ENCODE results near the gene GSTM5. TPM values are rescaled to one million over a fixed set of nuclear protein-coding genes. Genes with fewer than 3 reads are reported as not detected.

The GSTM5 gene
- total RNA-seq, 6 experiments from 2014 or later: 0.19 to 0.54 (median 0.31) TPM; not detected in 1

- ATAC-seq: peak in 1 of 4 donors; percentile 9
- no peaks in the 10 kb centered on the region for H3K36me3 ChIP-seq
- no peaks in the 10 kb centered on the region for H3K4me1 ChIP-seq
- H3K27ac ChIP-seq: no peak overlapping the region
- no peaks in the 10 kb centered on the region for H3K27me3 ChIP-seq
- H3K4me3 ChIP-seq: no peak overlapping the region
- no peak for DNase-seq
- H3K9me3 ChIP-seq: no peaks in the 10 kb centered on the region
- 46% methylated on average over 5 of the region's 22 CpGs for WGBS (ENCODE audit: insufficient coverage, low coverage, low lambda C conversion rate, missing lambda C conversion rate)
- intact Hi-C loops (cut with DNase I): no loop called here
- no peak for TF ChIP-seq CTCF (IDR thresholded peaks at IDR 0.05)
- no peak for TF ChIP-seq POLR2A (IDR thresholded peaks at IDR 0.05)
Observed at GRCh38 chr1:109712321-109712864, 342 bp downstream of the GSTM5 start.

GRCh38 chr1:109713636-109714035 is 1.6 kb downstream of the GSTM5 start:
- no peak overlapping the region for H3K4me3 ChIP-seq
- 100% methylated on average over 1 of the region's 5 CpGs for WGBS (ENCODE audit: insufficient coverage, low coverage, low lambda C conversion rate, missing lambda C conversion rate)
- H3K36me3 ChIP-seq: no peaks in the 10 kb centered on the region
- H3K4me1 ChIP-seq: no peaks in the 10 kb centered on the region
- no peaks in the 10 kb centered on the region for H3K9me3 ChIP-seq
- no peaks in the 10 kb centered on the region for H3K27me3 ChIP-seq
- DNase-seq (no peak), ATAC-seq (no peak)
- no peak overlapping the region for H3K27ac ChIP-seq
- TF ChIP-seq POLR2A (IDR thresholded peaks at IDR 0.05) (no peak), CTCF (IDR thresholded peaks at IDR 0.05) (no peak)
- intact Hi-C loops (cut with DNase I): no loop called here

DNA sequence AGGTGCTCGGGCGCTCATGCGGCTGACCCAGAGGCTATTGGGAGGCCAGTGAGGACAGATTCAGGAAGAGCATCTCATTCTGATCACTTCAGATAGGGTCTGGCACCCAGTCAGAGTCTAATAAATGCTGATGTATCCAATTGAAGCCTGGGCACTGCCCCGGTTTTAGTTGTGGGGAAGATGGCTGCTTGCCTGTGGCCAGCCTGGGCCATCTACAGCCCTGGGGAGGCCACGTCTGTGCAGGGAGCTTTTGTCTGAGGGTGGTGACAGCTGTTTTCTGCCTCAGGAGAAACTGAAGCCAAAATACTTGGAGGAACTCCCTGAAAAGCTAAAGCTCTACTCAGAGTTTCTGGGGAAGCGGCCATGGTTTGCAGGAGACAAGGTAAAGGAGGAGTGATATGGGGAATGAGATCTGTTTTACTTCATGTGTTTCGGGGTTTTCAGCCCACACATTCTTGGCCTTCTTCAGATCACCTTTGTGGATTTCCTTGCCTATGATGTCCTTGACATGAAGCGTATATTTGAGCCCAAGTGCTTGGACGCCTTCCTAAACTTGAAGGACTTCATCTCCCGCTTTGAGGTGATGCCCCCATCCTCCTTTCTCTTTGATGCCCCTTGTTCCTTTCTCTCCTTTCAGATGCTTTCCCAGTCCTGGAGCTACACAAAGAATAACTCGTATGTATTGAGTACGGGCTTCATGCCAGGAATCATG is 2.8 kb downstream of the GSTM5 start:
- intact Hi-C loops (cut with DNase I): no loop called here

GRCh38 chr1:109716121-109716520 is 4.1 kb downstream of the GSTM5 start:
- H3K9me3 ChIP-seq: no peaks in the 10 kb centered on the region
- no peak overlapping the region for H3K27ac ChIP-seq
- H3K4me1 ChIP-seq: no peaks in the 10 kb centered on the region
- no peak for DNase-seq
- no peak overlapping the region for H3K4me3 ChIP-seq
- TF ChIP-seq CTCF (IDR thresholded peaks at IDR 0.05) (no peak), POLR2A (IDR thresholded peaks at IDR 0.05) (no peak)
- intact Hi-C loops (cut with DNase I): no loop called here
- WGBS (ENCODE audit: insufficient coverage, low coverage, low lambda C conversion rate, missing lambda C conversion rate): 40% methylated on average over 1 of the region's 3 CpGs
- H3K36me3 ChIP-seq: no peaks in the 10 kb centered on the region
- ATAC-seq: no peak
- H3K27me3 ChIP-seq: no peaks in the 10 kb centered on the region

More for the DNA sequence above, 2.8 kb downstream of the GSTM5 start:
- H3K36me3 ChIP-seq: no peaks in the 10 kb centered on the region
- no peaks in the 10 kb centered on the region for H3K27me3 ChIP-seq
- DNase-seq (no peak), ATAC-seq (no peak)
- no peaks in the 10 kb centered on the region for H3K9me3 ChIP-seq
- TF ChIP-seq POLR2A (IDR thresholded peaks at IDR 0.05) (no peak), CTCF (IDR thresholded peaks at IDR 0.05) (no peak)
- H3K4me1 ChIP-seq: no peaks in the 10 kb centered on the region
- H3K4me3 ChIP-seq: no peak overlapping the region
- WGBS (ENCODE audit: insufficient coverage, low coverage, low lambda C conversion rate, missing lambda C conversion rate): 91% methylated on average over 8 of the region's 12 CpGs
- no peak overlapping the region for H3K27ac ChIP-seq

Data from right lobe of liver (tissue), 6 donors.